GM10847 (cell line): ENCODE measurements around the gene G3BP1.

Experiments used
- POLR2A ChIP-seq: IDR thresholded peaks from 2 replicates; pipeline ENCODE4 v1.6.1; 2011; ENCODE audit not compliant: insufficient read length; ENCODE audit errors: extremely low read depth

G3BP1 gene

DNA sequence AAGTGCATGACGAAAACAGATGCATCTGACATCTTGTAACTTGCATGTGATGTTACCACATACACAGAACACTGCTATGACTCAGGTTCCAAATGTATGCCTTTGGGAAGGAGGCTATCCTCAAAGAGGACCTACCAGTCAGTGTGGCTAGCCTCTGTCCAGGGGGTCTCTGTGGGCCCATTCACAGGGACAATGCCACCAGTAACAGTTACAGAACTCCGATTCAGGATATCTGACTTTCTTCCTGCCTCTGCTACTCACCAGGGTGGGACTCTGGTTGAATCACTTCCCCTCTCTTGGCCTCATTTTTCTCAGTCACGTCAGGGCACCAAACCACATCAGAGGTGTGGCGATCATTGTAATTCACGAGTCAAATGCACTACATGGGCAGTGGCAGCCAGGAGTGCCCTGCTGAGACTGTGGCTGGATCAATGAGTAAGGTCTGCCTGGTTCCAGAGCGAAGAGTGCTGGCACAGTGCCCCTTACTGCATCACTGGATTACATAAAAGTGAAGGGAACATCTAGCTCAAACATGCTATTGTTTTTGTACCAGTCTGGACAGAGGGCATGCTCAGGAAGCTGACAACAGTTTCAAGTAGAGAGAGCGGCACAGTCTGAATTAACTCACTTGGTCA, 26.6 kb upstream of the G3BP1 start:
- no peak for TF ChIP-seq POLR2A

DNA sequence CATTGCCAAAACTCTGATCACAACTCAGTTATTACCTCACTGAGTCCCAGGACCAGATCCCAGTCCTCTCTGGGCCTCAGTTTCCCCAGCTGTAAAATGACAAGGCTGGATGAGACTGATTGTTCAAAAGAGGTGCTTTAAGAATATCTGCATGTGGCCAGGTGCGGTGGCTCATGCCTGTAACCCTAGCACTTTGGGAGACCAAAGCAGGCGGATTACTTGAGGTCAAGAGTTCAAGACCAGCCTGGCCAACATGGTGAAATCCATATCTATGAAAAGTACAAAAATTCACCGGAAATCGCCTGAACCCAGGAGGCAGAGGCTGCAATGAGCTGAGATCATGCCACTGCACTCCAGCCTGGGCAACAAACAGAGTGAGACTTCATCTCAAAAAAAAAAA, 21.6 kb upstream of the G3BP1 start:
- no peak for TF ChIP-seq POLR2A

DNA sequence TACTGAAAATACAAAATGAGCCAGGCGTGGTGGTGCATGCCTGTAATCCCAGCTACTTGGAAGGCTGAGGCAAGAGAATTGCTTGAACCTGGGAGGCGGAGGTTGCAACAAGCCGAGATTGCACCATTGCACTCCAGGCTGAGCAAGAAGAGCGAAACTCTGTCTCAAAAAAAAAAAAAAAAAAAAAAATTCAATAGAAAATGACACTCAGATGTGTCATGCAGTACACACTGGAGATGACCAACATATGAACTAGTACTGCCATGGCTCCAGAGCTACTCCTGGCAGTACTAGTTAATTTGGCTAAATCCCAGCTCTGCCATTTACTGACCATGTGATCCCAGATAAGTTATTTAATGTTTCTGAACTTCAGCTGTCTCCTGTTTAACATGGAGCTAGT, 20.7 kb upstream of the G3BP1 start:
- TF ChIP-seq POLR2A: no peak

DNA sequence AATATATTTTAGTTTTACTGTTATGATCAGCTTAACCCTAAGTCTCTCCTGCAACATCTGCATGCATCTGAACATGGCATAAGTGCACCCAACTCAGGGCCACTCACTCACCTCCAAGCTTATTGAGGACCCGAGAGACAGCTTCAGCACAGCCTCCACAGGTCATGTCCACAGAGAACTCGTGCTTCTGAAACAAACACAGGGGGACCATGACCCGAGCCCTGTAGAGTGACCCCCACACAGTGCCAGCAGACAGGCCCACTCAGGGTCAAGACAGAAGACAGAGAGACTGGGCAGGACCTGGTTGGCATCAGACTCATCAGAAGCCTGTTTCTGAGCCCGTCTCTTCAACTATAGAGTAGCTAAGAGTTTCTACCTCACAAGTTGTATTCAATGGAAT, 20.2 kb upstream of the G3BP1 start:
- TF ChIP-seq POLR2A: no peak

DNA sequence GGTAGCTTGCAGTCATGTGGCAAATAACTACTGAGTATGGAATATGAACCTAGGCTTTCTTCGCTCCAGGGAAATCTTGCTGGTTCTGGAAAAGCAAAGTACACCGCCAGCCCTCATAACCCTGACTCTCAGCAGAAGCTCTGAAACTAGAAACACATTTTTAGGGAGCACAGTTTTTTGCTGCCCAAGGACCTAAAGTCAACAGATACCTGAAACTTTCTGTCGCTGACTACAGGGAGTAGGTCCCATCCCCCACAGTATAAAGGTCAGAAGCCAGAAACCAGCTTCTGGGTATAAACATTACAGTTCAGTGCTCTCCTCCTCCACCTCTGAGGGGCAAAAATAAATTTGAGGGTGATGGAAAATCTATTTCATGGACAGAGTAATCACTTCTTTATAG, 16.4 kb upstream of the G3BP1 start:
- TF ChIP-seq POLR2A: no peak

DNA sequence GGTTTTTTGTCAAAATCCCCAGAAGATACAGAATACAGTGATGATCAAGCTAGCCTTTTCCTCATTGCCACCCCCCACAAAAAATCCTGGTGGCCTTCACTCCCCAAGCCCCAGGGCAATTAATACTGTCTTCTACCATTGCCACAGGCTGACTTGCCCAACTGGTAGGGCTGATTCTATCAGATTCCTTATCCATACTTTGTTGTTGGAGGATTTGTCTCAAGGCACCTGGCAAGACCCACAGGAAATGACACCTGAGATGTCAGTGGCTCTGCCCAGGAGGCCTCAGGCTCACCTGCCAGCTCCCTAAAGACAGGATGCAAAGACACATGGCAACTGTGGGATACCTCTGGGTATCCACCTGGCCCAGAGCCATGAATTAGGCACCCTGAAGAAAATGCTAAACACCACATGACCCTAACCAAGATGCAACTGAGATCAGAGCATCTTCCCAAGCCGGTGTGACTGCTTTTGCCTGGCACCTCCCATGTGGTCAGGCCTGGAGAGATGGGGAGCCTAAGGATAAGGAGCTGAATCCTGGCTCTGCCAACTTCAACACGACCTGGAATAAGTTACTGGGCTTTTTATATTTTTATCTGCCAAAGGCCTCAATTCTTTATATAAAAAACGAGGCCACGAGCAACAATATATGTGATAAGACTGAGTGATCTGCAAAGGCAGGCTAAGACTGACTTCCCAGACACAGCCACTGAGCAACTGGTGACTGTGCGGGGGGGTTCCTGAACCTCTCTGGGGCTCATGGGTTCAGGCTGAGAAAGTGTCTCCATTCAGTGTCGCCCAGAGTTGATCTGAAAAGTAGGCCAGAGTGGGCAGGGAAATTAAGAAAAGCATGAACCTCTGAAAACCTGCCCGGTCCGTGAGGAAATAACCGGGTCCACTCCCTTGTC, 14.3 kb upstream of the G3BP1 start:
- no peak for TF ChIP-seq POLR2A

DNA sequence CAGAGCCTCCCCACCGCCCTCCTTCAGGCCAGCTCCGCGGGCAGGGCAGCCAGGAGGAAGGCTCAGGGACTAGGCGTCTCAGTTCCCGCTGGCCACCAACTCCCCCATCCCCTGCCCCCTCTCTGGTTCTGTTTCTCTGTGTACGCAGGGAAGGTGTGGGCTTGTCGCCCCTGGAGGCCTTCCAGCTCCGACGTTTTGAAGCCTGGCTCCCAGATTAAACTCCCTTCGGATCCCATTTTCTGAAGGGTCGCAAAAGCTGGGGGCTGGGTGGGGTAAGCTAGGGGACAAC, 13.7 kb upstream of the G3BP1 start:
- no peak for TF ChIP-seq POLR2A

DNA sequence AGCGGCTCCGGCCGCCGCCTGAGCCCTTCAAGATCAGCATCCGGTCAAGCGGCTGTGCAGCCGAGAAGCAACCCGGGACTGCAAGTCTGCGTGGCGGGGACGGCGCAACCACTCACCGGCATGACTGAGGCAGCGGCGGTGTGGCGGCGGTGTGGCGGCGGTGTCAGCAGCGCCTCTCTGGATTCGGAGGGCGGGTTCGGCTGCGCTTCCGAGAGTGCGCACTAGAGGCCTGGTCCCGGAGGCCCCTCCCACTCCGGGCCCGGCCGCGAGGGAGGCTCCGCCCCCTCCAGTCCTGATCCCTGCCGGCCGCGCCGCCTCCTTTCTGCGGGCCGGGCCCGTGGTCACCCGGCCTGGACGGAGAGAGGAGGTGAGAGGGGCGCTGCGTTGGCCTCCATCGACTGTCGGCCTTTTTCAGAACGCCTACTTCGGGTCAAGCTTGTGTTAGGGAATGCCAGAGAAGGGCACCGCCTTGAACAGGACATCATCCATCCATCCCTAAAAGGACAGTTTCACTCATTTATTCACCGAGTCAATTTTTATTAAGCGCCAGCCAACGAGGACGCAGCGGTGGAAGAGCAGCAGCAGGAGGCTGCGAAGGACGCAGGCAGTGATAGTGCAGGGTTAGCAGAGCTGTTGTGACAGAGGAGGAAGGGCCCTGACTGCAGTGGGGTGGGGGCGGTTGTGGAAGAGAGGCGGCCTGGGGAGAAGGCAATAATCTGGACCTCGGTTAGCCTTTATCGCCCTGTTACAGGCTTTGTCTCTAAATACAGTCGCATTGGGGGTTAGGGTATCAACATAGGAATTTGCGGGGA, 13.1 kb upstream of the G3BP1 start, which contains the start of gene ATOX1:
TSS of gene ATOX1 (minus strand) at position 202 of the 812 bp plus-strand sequence. CDS start at position 122, 80 bp downstream.
- TF ChIP-seq POLR2A: peak; percentile 96

DNA sequence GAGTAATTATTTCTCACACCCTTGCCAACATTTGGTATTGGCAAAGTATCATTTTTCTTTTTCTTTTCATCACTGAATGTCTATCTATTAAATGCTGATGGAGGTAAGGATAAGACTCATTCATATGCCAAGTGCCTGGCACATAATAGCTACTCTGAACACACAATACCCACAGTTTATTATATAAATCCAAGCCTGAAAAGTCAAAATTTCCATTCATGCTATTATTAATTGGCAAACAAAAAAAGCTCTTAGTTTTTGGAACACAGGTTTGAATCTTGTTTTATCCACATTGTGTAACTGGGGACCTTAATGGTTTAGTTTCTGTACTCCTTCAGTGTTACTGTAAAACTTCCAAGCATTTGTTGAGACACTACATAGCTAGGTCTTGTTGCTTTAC, 7.0 kb upstream of the G3BP1 start:
- no peak for TF ChIP-seq POLR2A

DNA sequence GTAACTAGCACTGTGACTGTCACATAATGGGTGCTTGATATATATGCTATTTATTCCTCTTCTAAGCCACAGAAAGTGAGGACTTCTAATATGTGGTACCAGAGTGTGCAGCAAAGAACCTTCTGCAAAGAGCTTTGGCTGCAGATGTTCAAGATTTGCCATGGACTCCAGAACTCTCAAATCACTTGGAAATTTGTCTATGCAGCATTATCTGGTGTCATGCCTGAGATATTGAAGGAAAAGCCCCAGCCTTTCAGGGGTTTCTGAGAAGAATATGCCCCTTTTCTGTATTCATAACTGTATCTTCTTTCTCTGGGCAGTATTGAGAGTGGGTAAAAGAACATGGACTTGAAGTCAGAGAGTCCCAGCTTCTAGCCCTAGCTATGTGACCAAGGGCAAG, 4.8 kb upstream of the G3BP1 start:
- no peak for TF ChIP-seq POLR2A

DNA sequence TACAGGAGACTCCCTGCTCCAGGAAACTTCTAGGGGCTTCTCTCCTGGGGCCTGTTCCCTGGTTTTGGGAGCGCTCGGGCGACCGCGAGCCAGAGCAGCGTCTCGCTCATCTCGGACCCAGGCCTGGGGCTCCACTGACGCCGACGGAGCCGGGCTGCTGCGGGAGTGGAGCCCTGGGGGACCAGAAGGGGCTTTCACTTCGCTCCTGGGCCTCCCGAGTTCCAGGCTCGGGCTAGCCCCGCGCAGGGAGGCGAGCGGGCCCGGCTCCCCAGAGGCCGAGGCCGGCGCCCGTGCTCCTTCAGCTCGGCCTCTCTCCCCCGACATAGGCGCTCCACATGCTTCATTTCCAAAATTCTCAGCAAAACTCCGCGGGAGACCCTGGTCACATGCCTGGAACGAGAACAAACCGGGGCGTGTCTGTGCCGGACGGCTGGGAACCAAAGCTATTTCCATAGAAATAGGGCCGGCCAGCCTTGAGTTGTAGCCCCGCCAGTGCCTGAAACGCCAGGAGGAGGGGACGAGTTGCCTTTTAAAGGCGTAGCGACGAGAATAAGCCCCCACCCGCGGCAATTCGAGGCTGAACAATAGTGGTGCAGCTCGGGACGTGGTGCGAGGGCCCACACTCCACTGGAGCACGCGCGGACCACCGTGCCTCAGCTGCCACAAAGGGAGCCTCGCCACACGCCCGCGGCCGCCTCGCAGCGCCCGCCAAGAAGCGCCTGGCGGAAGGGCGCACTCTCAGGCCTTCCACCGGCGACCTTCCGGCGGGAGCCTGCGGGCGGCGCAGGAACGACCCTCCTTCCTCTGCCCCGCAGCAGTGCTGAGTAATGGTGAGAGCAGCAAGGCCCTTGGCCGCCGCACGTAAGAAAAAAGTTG, 1.1 kb upstream of the G3BP1 start:
- peak; percentile 54 for TF ChIP-seq POLR2A

DNA sequence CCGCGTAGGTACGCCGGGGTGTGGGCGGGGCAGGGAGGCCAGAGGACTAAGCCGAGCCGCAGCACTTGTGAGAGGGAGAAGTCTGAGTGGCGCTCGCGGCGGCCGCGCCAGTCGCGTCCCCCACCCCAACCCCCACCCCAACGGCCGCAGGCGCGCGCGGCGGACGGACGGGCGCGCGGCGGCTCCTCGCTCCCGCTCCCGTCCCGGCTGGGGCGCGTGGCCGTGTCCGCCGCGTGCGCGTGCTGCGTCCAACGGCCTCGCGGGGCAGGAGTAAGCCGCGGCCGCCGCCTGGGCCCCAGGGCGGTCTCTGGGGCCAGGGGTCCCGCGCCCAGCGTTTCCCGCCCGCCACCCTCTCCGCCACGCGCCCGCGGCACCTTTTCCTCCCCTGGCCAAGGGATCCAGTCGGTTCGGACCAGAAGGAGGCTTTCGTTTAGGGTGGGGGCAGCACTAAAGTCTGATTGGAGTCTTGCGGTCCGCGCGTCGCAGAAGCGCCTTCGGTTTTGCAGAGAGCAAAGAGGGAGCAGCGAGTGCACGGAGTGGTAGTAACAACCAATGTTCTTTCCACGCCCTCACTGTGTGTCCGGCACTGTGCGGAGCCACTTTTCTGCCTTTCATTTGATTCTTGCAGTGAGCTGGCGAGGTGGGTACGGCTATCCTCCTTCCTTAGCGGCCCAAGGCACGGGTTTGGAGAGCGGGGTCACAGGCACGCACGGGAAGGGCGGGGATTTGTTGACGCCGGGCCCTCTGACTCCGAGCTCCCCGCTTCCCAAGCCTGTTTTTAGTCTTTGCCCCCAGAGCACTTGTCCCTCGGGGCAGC, 483 bp downstream of the G3BP1 start:
- no peak for TF ChIP-seq POLR2A

DNA sequence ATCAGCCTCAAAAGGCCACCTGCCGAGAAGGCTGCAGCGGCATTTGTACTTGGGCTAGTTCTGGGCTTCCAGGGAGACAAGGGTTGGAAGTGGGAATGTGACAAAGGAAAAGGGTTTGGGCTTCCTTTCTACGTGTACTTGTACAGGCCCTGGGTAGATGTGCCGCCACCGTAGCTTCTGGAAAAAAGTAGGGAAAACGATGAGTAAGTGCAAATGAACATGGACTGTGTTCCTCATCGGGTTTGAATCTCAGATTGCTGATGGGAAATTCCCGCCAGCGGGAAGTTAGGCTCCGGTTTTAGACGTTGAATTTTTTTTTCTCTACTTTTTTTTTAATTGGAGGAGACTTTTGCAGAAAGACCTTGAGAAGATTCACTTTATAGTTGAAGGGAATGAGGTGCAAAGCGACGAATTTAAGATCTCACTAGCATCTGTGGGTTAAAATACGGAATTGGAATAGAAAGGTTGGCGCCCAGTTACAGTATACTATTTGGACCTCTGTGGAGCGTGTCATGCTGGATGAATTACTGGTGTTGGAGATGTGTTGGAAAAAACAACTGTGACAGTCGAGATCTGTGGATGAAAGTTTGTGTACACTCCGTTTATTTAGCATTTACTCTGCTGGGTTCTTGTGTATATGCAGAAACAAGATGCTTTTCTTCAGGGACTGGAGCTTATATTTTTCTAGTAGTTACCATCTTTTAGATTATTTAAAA, 1.2 kb downstream of the G3BP1 start:
- TF ChIP-seq POLR2A: no peak

DNA sequence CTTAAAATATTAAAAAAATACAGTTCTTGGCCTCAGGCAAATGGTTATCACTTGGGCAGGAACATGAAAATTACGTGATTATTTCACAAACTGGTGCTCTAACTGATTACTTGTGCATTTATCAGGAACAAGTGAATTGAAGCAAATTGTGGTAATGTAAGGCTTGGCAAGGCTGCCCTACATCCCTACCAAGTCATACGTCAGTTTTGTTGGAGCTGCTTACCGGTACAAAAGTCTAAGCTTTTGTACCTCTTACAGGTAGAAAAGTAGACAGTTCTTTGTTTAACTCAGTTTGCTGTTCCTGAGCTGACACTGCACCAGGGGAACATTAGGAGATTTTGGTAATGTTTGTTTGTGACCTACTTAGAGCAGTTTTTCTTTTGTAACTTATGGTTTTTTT, 2.2 kb downstream of the G3BP1 start:
- TF ChIP-seq POLR2A: no peak

DNA sequence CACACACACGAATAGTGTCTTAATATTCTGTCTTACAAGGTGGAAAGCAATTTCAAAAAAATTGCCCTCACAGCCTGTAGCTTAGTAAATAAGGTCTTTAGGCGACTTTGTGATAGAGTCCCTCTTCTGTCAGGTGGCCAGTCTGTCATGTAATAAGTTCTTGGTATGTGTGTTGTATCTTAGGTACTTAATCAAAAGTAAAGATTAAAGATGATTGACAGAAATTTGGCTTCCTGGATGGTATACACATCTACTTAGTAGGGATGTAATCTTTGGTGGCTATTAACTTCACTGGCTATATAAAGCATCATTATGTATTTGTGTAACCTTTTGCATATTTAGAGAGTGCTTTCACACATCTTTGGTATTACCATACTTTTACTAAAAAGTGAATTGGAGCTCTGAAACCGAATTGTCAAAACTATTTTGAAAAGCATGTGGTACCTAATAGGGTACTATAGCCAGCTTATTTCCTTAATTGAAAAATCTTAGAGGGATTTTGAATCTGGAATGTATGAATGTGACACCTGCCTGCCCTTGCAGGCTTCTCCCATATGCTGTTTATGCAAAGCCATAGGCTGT, 3.4 kb downstream of the G3BP1 start:
- no peak for TF ChIP-seq POLR2A
